Hepatocyte (in vitro differentiated cells): ENCODE measurements around the gene CASP6. TPM values are rescaled to one million over a fixed set of nuclear protein-coding genes. Genes with fewer than 3 reads are reported as not detected.
"Not testable (repeated sequence)": the region's sequence is repeated elsewhere in the genome, so short reads cannot be mapped to it uniquely, and the experiment has no call there.

ENCODE experiments used
- DNase-seq: peaks from one replicate; pipeline ENCODE4 v3.0.0-alpha.2; 2016; ENCODE audit warnings: low spot score
- H2AFZ ChIP-seq: fragments of 200-600 bp; sonication (generic); 2 replicates; pipeline ENCODE4 v1.6.0; 2016; ENCODE audit warnings: antibody characterized with exemption, mild to moderate bottlenecking
- H3K27ac ChIP-seq: fragments of 200-600 bp; sonication (generic); 2 replicates; pipeline ENCODE4 v1.5.1; 2016; ENCODE audit warnings: mild to moderate bottlenecking
- H3K27me3 ChIP-seq: fragments of 200-600 bp; sonication (generic); 2 replicates; pipeline ENCODE4 v1.6.1; 2016
- H3K36me3 ChIP-seq: fragments of 200-600 bp; sonication (generic); replicated peaks from 2 replicates; pipeline ENCODE4 v1.5.1; 2016; ENCODE audit warnings: low read depth; ENCODE audit not compliant: insufficient read depth
- H3K4me1 ChIP-seq: fragments of 200-600 bp; sonication (generic); 2 replicates; pipeline ENCODE4 v1.5.1; 2016; ENCODE audit warnings: mild to moderate bottlenecking, moderate library complexity; ENCODE audit not compliant: insufficient read depth
- H3K4me2 ChIP-seq: fragments of 200-600 bp; sonication (generic); 2 replicates; pipeline ENCODE4 v1.6.0; 2016
- H3K4me3 ChIP-seq: fragments of 200-600 bp; sonication (generic); 2 replicates; pipeline ENCODE4 v1.5.1; 2016; ENCODE audit warnings: mild to moderate bottlenecking
- H3K79me2 ChIP-seq: fragments of 200-600 bp; sonication (generic); 2 replicates; pipeline ENCODE4 v1.6.0; 2017; ENCODE audit warnings: mild to moderate bottlenecking
- H3K9me2 ChIP-seq: fragments of 200-600 bp; sonication (generic); replicated peaks from 2 replicates; pipeline ENCODE4 v1.6.0; 2017; ENCODE audit warnings: mild to moderate bottlenecking; ENCODE audit not compliant: insufficient read depth
- H3K9me3 ChIP-seq: fragments of 200-600 bp; sonication (generic); 2 replicates; pipeline ENCODE4 v1.5.1; 2016; ENCODE audit warnings: low read depth, mild to moderate bottlenecking
- H4K20me1 ChIP-seq: fragments of 200-600 bp; sonication (generic); 2 replicates; pipeline ENCODE4 v1.6.0; 2016; ENCODE audit warnings: mild to moderate bottlenecking; ENCODE audit not compliant: insufficient read depth, poor library complexity, severe bottlenecking
- EZH2 ChIP-seq: fragments of 200-600 bp; sonication (generic); IDR thresholded peaks from 2 replicates; pipeline ENCODE4 v1.6.1; 2016; ENCODE audit warnings: antibody characterized with exemption, mild to moderate bottlenecking, borderline replicate concordance
- EZH2phosphoT487 ChIP-seq: fragments of 200-600 bp; sonication (generic); IDR thresholded peaks from one replicate; pipeline ENCODE4 v1.6.1; 2018; ENCODE audit warnings: antibody characterized with exemption, mild to moderate bottlenecking, low read depth, moderate library complexity; ENCODE audit not compliant: unreplicated experiment, severe bottlenecking
- WGBS: methylation state at CpG from one replicate; pipeline ENCODE4 v1.1.6; 2016; ENCODE audit warnings: low lambda C conversion rate; ENCODE audit errors: missing lambda C conversion rate; 5-methylcytosine and 5-hydroxymethylcytosine counted together
- polyA plus RNA-seq: library from polyadenylated mRNA; unstranded; fragments of >200 nt; fragmentation: Nextera tagmentation; extraction: Ambion mirVana; gene quantifications from 2 replicates; pipeline ENCODE4 v1.2.1, GENCODE V29; 2016
- total RNA-seq: library from RNA; depleted of rRNA; stranded (reverse); fragments of >200 nt; gene quantifications from 2 replicates; pipeline ENCODE4 v1.2.3, GENCODE V29; 2014
- TF ChIP-seq, protein P1 (sequence below): fragments of 200-600 bp; sonication (generic); IDR thresholded peaks from 2 replicates; pipeline ENCODE4 v1.5.1; 2016; ENCODE audit warnings: antibody characterized with exemption, mild to moderate bottlenecking; ENCODE audit not compliant: poor library complexity

CASP6 gene
- total and polyA plus RNA-seq, 2 experiments from 2014 or later, result 78.4 to 83.4 TPM

DNA sequence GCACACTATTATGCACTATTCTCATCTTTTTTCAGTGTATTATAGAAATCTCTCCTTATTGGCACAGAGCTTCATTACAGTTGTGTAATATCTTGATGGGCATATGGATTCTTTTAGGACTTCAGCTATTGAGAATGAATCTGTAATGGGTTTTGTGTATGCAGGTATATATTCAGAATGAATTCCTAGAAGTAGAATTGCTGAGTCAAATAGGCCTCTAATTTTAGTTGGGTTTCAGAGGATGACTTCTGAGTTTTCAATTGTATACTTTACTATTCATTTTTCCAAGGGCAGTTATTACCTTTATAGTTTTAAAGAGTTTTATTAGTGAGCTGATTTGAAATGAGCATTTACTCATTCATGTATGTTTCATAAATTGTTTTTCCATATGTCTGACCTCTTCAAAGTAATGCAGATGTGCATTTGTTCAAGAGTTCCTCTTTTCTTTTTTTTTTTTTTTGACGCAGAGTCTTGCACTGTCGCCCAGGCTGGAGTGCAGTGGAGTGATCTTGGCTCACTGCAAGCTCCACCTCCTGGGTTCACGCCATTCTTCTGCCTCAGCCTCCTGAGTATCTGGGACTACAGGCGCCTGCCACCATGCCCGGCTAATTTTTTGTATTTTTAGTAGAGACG lies 19.5 kb downstream of the CASP6 start:
- Histone ChIP-seq H3K4me2 (no peak overlapping the region), H3K4me3 (no peak overlapping the region), H2AFZ (no peak overlapping the region), H4K20me1 (no peaks in the 10 kb centered on the region), H3K27ac (no peak overlapping the region), H3K27me3 (no peaks in the 10 kb centered on the region), H3K9me3 (no peaks in the 10 kb centered on the region), H3K4me1 (no peaks in the 10 kb centered on the region), H3K36me3 (no peaks in the 10 kb centered on the region), H3K79me2 (no peaks in the 10 kb centered on the region), H3K9me2 (no peaks in the 10 kb centered on the region)
- no peak for DNase-seq
- 97% methylated on average over 6 of the region's 6 CpGs for WGBS
- no peak for TF ChIP-seq EZH2
- TF ChIP-seq EZH2phosphoT487, result no peak
- TF ChIP-seq, protein P1, sequence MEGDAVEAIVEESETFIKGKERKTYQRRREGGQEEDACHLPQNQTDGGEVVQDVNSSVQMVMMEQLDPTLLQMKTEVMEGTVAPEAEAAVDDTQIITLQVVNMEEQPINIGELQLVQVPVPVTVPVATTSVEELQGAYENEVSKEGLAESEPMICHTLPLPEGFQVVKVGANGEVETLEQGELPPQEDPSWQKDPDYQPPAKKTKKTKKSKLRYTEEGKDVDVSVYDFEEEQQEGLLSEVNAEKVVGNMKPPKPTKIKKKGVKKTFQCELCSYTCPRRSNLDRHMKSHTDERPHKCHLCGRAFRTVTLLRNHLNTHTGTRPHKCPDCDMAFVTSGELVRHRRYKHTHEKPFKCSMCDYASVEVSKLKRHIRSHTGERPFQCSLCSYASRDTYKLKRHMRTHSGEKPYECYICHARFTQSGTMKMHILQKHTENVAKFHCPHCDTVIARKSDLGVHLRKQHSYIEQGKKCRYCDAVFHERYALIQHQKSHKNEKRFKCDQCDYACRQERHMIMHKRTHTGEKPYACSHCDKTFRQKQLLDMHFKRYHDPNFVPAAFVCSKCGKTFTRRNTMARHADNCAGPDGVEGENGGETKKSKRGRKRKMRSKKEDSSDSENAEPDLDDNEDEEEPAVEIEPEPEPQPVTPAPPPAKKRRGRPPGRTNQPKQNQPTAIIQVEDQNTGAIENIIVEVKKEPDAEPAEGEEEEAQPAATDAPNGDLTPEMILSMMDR, result no peak

DNA sequence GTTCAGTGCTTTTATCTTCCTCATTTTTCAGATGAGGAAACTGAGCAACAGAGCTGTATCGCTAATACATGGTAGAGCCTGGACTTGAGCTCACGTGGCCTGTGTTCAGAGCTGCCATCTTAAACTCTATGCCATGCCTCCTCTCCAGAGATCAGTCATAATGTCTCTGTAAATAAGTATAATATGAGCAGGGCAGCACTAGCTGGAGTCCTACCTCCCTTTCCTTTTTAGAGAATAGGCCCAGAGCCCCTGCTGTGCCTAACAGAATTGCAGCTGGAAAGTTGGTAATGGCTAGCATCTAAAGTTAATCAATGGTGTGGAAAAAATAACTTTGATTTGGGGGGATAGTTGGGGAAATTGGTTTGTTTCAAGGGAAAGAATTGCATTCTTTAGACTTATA lies 20.4 kb downstream of the CASP6 start:
- Histone ChIP-seq H3K9me2 (no peaks in the 10 kb centered on the region), H4K20me1 (no peaks in the 10 kb centered on the region), H3K4me1 (no peaks in the 10 kb centered on the region), H3K9me3 (no peaks in the 10 kb centered on the region), H3K4me3 (no peak overlapping the region), H3K36me3 (no peaks in the 10 kb centered on the region), H3K27ac (no peak overlapping the region), H2AFZ (no peak overlapping the region), H3K4me2 (no peak overlapping the region), H3K27me3 (no peaks in the 10 kb centered on the region), H3K79me2 (no peaks in the 10 kb centered on the region)
- 87% methylated on average over 2 of the region's 2 CpGs for WGBS
- TF ChIP-seq EZH2 (no peak), EZH2phosphoT487 (no peak)
- TF ChIP-seq, protein P1, result no peak
- no peak for DNase-seq

DNA sequence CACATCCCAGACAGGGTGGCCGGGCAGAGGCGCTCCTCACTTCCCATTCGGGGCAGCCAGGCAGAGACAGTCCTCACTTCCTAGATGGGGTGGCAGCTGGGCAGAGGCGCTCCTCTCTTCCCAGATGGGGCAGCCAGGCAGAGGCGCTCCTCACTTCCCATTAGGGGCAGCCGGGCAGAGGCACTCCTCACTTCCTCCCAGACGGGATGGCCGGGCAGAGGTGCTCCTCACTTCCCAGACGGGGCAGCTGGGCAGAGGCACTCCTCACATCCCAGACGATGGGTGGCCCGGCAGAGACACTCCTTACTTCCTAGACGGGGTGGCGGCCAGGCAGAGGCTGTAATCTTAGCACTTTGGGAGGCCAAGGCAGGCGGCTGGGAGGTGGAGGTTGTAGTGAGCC lies 24.3 kb downstream of the CASP6 start:
- 97% methylated on average over 14 of the region's 14 CpGs for WGBS
- H3K9me2 ChIP-seq, result not testable (repeated sequence)

DNA sequence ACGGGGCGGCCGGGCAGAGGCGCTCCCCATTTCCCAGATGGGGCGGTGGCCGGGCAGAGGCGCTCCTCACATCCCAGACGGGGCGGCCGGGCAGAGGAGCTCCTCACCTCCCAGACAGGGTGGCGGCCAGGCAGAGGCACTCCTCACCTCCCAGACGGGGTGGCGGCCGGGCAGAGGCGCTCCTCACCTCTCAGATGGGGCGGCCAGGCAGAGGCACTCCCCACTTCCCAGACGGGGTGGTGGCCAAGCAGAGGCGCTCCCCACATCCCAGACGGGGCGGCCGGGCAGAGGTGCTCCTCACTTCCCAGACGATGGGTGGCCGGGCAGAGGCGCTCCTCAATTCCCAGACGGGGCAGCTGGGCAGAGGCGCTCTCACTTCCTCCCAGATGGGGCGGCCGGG lies 24.8 kb downstream of the CASP6 start:
- H3K4me3 ChIP-seq, H3K4me2 ChIP-seq, H3K79me2 ChIP-seq, H3K27ac ChIP-seq, H2AFZ ChIP-seq, H3K36me3 ChIP-seq, DNase-seq, H3K4me1 ChIP-seq, H4K20me1 ChIP-seq, H3K9me2 ChIP-seq, H3K9me3 ChIP-seq, H3K27me3 ChIP-seq: not testable (repeated sequence)
- WGBS, result 97% methylated on average over 11 of the region's 28 CpGs

More for the DNA sequence above, 24.3 kb downstream of the CASP6 start:
- not testable (repeated sequence) for H3K4me3 ChIP-seq, H2AFZ ChIP-seq, H4K20me1 ChIP-seq, H3K79me2 ChIP-seq, H3K4me1 ChIP-seq, H3K4me2 ChIP-seq, H3K9me3 ChIP-seq, DNase-seq, H3K36me3 ChIP-seq, H3K27me3 ChIP-seq, H3K27ac ChIP-seq
